SK-N-SH (cell line): ENCODE data around the gene CPVL.

Experiments
- JUND ChIP-seq: IDR thresholded peaks from 2 replicates; pipeline ENCODE4 v1.4.0; 2012
- TCF12 ChIP-seq: IDR thresholded peaks from 2 replicates; pipeline ENCODE4 v1.4.0; 2012

GRCh38 chr7:29005406-29005805 lies 140.9 kb downstream of the CPVL start:
- TF ChIP-seq JUND, result no peak
- no peak for TF ChIP-seq TCF12
